ENCODE results near the gene MFAP3L. TPM values are rescaled to one million over a fixed set of nuclear protein-coding genes. Genes with fewer than 3 reads are reported as not detected.
"Not testable (repeated sequence)": the region's sequence is repeated elsewhere in the genome, so short reads cannot be mapped to it uniquely, and the experiment has no call there.

Gene MFAP3L
- total and polyA plus RNA-seq, 2 donors (not counting 3 experiments of a cell fraction or from before 2014, with no cell fraction given): 0.22 to 0.23 TPM

GRCh38 chr4:170047771-170048354 is 21.7 kb upstream of the MFAP3L start:
- peak; percentile 65 for DNase-seq (ENCODE audit: low read depth, low spot score)
- Histone ChIP-seq H3K79me2 (ENCODE audit: control insufficient read depth, insufficient read depth, low read length) (no peaks in the 10 kb centered on the region), H3K4me3 (replicated peaks in 1 of 3; ENCODE audit: insufficient read depth in 1 of 3, low read depth in 1 of 3, low read length in 3 of 3) (no peak overlapping the region), H3K9me1 (replicated peaks; ENCODE audit: control insufficient read depth, extremely low read depth, insufficient read depth, low read length) (no peaks in the 10 kb centered on the region), H4K20me1 (replicated peaks; ENCODE audit: control insufficient read depth, extremely low read depth, insufficient read depth, low read length) (no peaks in the 10 kb centered on the region), H3K9ac (replicated peaks; ENCODE audit: extremely low read depth, insufficient read depth, low read length) (no peak overlapping the region), H3K4me2 (ENCODE audit: insufficient read depth, low read length) (no peak overlapping the region), H2AFZ (ENCODE audit: low read depth, low read length) (no peak overlapping the region), H3K27ac (ENCODE audit: insufficient read depth, low read depth, low read length) (no peak overlapping the region), H3K9me3 (replicated peaks; ENCODE audit: control insufficient read depth, insufficient read depth, low read length) (no peaks in the 10 kb centered on the region), H3K4me1 (ENCODE audit: control insufficient read depth, extremely low read depth, insufficient read depth, low read length) (no peaks in the 10 kb centered on the region), H3K27me3 (ENCODE audit: control insufficient read depth in 2 of 2, insufficient read depth in 2 of 2, low read length in 2 of 2) (peaks cover 0 to 1% of the 10 kb centered on the region in 2 experiments), H3K36me3 (ENCODE audit: control insufficient read depth in 2 of 2, extremely low read depth in 1 of 2, insufficient read depth in 2 of 2, low read length in 2 of 2) (no peaks in the 10 kb centered on the region)
- no TSS peak for BruUV-seq (replicated peaks)
- dilution Hi-C loops (cut with MboI; ENCODE audit: extremely low pct_ligation_motif_present, low sequenced_read_pairs): no loop called here
- ChIA-PET CTCF (interaction anchor here (0.6 to 3.5 kb wide), 18 partner anchors 8 to 555 kb away, joined by 3 to 107 read pairs (median 4); partner anchors contain the start of genes MFAP3L and NEK1), POLR2A (no interaction called here)
- TF ChIP-seq CTCF (IDR thresholded peaks at IDR 0.05; ENCODE audit: extremely low read depth in 1 of 2, insufficient read depth in 1 of 2, low read depth in 1 of 2, low read length in 2 of 2): peak; percentile 51 to 59
- TF ChIP-seq JUN (IDR thresholded peaks at IDR 0.05; ENCODE audit: borderline replicate concordance, insufficient read depth, insufficient read length, low read depth): no peak
- peak; percentile 75 for FAIRE-seq
- intact Hi-C loops (cut with micrococcal nuclease): loop anchor here (1.0 kb wide), 2 partner anchors 238 to 435 kb away; no protein-coding TSS in a partner anchor

GRCh38 chr4:170046156-170046555 is 20.0 kb upstream of the MFAP3L start:
- H3K79me2 ChIP-seq (ENCODE audit: control insufficient read depth, insufficient read depth, low read length); dilution Hi-C loops (cut with MboI; ENCODE audit: extremely low pct_ligation_motif_present, low sequenced_read_pairs); H2AFZ ChIP-seq (ENCODE audit: low read depth, low read length); H3K9me1 ChIP-seq (replicated peaks; ENCODE audit: control insufficient read depth, extremely low read depth, insufficient read depth, low read length); H3K9me3 ChIP-seq (replicated peaks; ENCODE audit: control insufficient read depth, insufficient read depth, low read length); H3K9ac ChIP-seq (replicated peaks; ENCODE audit: extremely low read depth, insufficient read depth, low read length); H3K4me3 ChIP-seq (replicated peaks in 1 of 3; ENCODE audit: insufficient read depth in 1 of 3, low read depth in 1 of 3, low read length in 3 of 3); H3K27me3 ChIP-seq (ENCODE audit: control insufficient read depth in 2 of 2, insufficient read depth in 2 of 2, low read length in 2 of 2); POLR2A ChIA-PET; H3K27ac ChIP-seq (ENCODE audit: insufficient read depth, low read depth, low read length); intact Hi-C loops (cut with micrococcal nuclease); DNase-seq (ENCODE audit: low read depth, low spot score); H3K4me2 ChIP-seq (ENCODE audit: insufficient read depth, low read length); H3K4me1 ChIP-seq (ENCODE audit: control insufficient read depth, extremely low read depth, insufficient read depth, low read length); FAIRE-seq; BruUV-seq (replicated peaks); H3K36me3 ChIP-seq (ENCODE audit: control insufficient read depth in 2 of 2, extremely low read depth in 1 of 2, insufficient read depth in 2 of 2, low read length in 2 of 2); H4K20me1 ChIP-seq (replicated peaks; ENCODE audit: control insufficient read depth, extremely low read depth, insufficient read depth, low read length): not testable (repeated sequence)
- CTCF ChIA-PET: interaction anchor here (2.1 kb wide), 1 partner anchor 235 kb away, joined by 9 read pairs; no protein-coding TSS in a partner anchor

All from endothelial cell of umbilical vein (primary cell).